Parathyroid adenoma (tissue), 2 donors: Measurements from ENCODE around the gene TMEM158.

Experiments
- H2AFZ ChIP-seq: fragments of 300-600 bp; sonication (generic); one replicate; pipeline ENCODE4 v1.7.0; 2017; ENCODE audit warnings: antibody characterized with exemption, mild to moderate bottlenecking
- H3K27ac ChIP-seq: fragments of 300-600 bp; sonication (generic); one replicate; pipeline ENCODE4 v1.7.0; 2017
- H3K27me3 ChIP-seq: fragments of 300-600 bp; sonication (generic); one replicate; pipeline ENCODE4 v1.7.0; 2017; ENCODE audit warnings: low read length; ENCODE audit not compliant: control insufficient read depth, insufficient read depth
- H3K36me3 ChIP-seq: fragments of 300-600 bp; sonication (generic); one replicate; pipeline ENCODE4 v1.7.0; 2017; ENCODE audit warnings: low read length; ENCODE audit not compliant: control insufficient read depth, insufficient read depth
- H3K4me1 ChIP-seq: fragments of 300-600 bp; sonication (generic); one replicate; pipeline ENCODE4 v1.7.0; 2017; ENCODE audit warnings: control low read depth
- H3K4me2 ChIP-seq: fragments of 300-600 bp; sonication (generic); one replicate; pipeline ENCODE4 v1.7.0; 2017; ENCODE audit warnings: low read length
- H3K4me3 ChIP-seq: fragments of 300-600 bp; sonication (generic); one replicate; pipeline ENCODE4 v1.7.0; 2017; ENCODE audit warnings: low read depth, low read length
- H3K79me2 ChIP-seq: fragments of 300-600 bp; sonication (generic); one replicate; pipeline ENCODE4 v1.7.0; 2017; ENCODE audit warnings: control low read depth
- H3K9ac ChIP-seq: fragments of 300-600 bp; sonication (generic); one replicate; pipeline ENCODE4 v1.7.0; 2017; ENCODE audit warnings: mild to moderate bottlenecking
- H3K9me3 ChIP-seq: fragments of 300-600 bp; sonication (generic); one replicate; pipeline ENCODE4 v1.7.0; 2017; ENCODE audit warnings: low read length; ENCODE audit not compliant: control insufficient read depth
- CTCF ChIP-seq: fragments of 300-600 bp; sonication (generic); IDR thresholded peaks from one replicate; pipeline ENCODE4 v1.7.0; 2017; ENCODE audit warnings: antibody characterized with exemption, mild to moderate bottlenecking
- donor health status: primary hyperparathyroidism.

The TMEM158 gene

GRCh38 chr3:45226206-45226915 is at the start of gene TMEM158:
Gene TMEM158 (minus strand): TSS chr3:45226287. CDS start chr3:45226027, 260 bp downstream.
- Histone ChIP-seq H3K4me2 (peak within 1 kb of the TSS; percentile 57), H3K9ac (no peak within 1 kb of the TSS), H3K27ac (no peak within 1 kb of the TSS), H3K27me3 (no peaks in the 10 kb centered on the region), H2AFZ (peak within 1 kb of the TSS; percentile 86), H3K9me3 (no peaks in the 10 kb centered on the region), H3K36me3 (no peaks in the 10 kb centered on the region), H3K4me1 (peaks cover 3% of the 10 kb centered on the region), H3K79me2 (no peaks in the 10 kb centered on the region), H3K4me3 (no peak within 1 kb of the TSS)
- no peak for TF ChIP-seq CTCF

GRCh38 chr3:45275006-45275704 is 49.1 kb upstream of the TMEM158 start:
- H3K4me2 ChIP-seq: no peak overlapping the region
- H2AFZ ChIP-seq: no peak overlapping the region

GRCh38 chr3:45273681-45274515 is 47.8 kb upstream of the TMEM158 start:
- no peak for TF ChIP-seq CTCF
- Histone ChIP-seq H2AFZ (no peak overlapping the region), H3K4me3 (no peak overlapping the region), H3K4me2 (no peak overlapping the region), H3K79me2 (no peaks in the 10 kb centered on the region), H3K9ac (no peak overlapping the region), H3K4me1 (no peaks in the 10 kb centered on the region), H3K9me3 (no peaks in the 10 kb centered on the region), H3K27ac (no peak overlapping the region), H3K36me3 (no peaks in the 10 kb centered on the region), H3K27me3 (no peaks in the 10 kb centered on the region)

More at GRCh38 chr3:45275006-45275704, 49.1 kb upstream of the TMEM158 start:
- H3K27me3 ChIP-seq: no peaks in the 10 kb centered on the region
- H3K4me3 ChIP-seq: no peak overlapping the region
- no peaks in the 10 kb centered on the region for H3K4me1 ChIP-seq
- H3K9me3 ChIP-seq: no peaks in the 10 kb centered on the region
- H3K27ac ChIP-seq: no peak overlapping the region
- no peak for TF ChIP-seq CTCF
- no peak overlapping the region for H3K9ac ChIP-seq
- no peaks in the 10 kb centered on the region for H3K36me3 ChIP-seq
- H3K79me2 ChIP-seq: no peaks in the 10 kb centered on the region

DNA sequence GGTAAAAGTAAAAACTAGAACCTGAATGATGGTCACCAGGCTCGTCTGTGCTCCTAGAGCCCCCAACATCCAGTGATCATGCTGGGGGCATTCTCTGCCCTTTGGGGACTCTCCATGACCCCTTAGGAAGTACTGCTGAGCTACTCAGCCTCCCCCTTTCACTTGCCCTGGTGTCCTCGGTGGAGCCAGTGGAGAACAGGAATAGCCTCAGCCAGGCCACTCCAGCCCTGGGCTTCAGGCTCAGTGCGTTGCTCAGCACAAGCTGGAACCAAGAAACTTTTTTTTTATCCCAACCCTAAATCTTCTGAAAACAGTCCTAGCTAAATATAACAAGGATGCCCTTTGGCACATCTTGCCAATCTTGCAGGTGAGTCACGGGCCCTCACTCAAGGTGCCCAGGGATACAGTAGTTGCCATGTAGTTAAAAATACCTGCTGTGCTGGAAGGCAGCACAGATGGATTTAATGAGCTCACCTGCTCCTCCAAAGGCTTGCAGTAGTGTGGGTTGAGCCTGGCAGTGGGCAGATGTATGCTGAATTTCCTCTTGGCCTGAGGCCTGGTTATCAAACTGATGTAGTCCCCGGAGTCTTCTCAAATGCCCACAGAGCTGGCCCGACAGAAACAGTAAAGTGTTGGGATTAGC is 46.9 kb upstream of the TMEM158 start:
- Histone ChIP-seq H2AFZ (no peak overlapping the region), H3K79me2 (no peaks in the 10 kb centered on the region), H3K9ac (no peak overlapping the region), H3K27ac (no peak overlapping the region), H3K27me3 (no peaks in the 10 kb centered on the region), H3K4me3 (no peak overlapping the region), H3K36me3 (no peaks in the 10 kb centered on the region), H3K4me2 (no peak overlapping the region), H3K4me1 (no peaks in the 10 kb centered on the region), H3K9me3 (no peaks in the 10 kb centered on the region)
- TF ChIP-seq CTCF: no peak
